Stimulated activated CD4-positive, alpha-beta T cell treated with anti-CD3 and anti-CD28 coated beads, Interleukin-2, amount 100 ng/mL, for 4 hours (primary cell): ENCODE data around the gene ZNF579.
"Not testable (repeated sequence)": the region's sequence is repeated elsewhere in the genome, so short reads cannot be mapped to it uniquely, and the experiment has no call there.

Experiments used
- DNase-seq: peaks from one replicate; pipeline ENCODE4 v3.0.0-alpha.2; 2020; ENCODE audit warnings: low read depth

The ZNF579 gene

GRCh38 chr19:55593096-55593772 is 12.6 kb upstream of the ZNF579 start:
- DNase-seq, result no peak

GRCh38 chr19:55592391-55593090 is 11.9 kb upstream of the ZNF579 start:
- no peak for DNase-seq

GRCh38 chr19:55591555-55591954 is 10.9 kb upstream of the ZNF579 start:
- no peak for DNase-seq

DNA sequence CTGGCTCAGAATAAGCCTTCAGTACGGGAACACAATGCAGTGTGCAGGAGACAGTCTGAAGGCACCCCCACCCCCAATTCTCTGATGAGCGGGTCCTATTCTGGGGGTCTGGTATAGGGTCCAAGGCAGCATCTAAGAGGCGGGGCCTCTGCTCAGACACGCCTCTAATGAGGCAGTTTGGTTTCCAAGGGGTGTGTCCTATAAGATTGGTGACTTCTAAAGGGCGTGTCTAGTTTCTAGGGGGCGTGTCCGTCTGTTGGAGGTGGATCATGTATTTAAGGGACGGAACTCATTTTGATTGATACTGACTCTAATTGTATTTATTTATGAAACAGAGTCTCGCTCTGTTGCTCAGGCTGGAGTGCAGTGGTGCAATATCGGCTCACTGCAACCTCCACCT is 10.0 kb upstream of the ZNF579 start:
- no peak for DNase-seq

- DNase-seq, result no peak
Measured at GRCh38 chr19:55590109-55590508, 9.5 kb upstream of the ZNF579 start.

- DNase-seq, result no peak
Measured at GRCh38 chr19:55588738-55589137, 8.1 kb upstream of the ZNF579 start.

- peak; percentile 85 for DNase-seq
Measured at GRCh38 chr19:55586976-55587668, 6.5 kb upstream of the ZNF579 start.

- DNase-seq, result peak; percentile 34
Measured at GRCh38 chr19:55585658-55586339, 5.2 kb upstream of the ZNF579 start.

GRCh38 chr19:55584871-55585270 is 4.2 kb upstream of the ZNF579 start:
- DNase-seq, result no peak

DNA sequence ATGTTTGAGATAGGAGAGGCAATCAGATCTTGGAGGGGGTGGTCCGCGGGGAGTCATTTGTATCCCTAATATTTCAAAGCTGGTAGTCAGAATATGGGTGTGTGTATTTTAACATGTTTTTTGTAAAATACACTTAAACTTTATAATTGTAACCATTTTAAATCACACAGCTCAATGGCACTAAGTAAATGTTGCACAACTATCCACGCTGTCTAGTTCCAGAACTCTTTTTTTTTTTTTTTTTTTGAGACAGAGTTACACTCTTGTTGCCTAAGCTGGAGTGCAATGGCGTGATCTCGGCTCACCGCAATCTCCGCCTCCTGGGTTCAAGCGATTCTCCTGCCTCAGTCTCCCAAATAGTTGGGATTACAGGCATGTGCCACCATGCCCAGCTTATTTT is 3.2 kb upstream of the ZNF579 start:
- DNase-seq, result not testable (repeated sequence)

DNA sequence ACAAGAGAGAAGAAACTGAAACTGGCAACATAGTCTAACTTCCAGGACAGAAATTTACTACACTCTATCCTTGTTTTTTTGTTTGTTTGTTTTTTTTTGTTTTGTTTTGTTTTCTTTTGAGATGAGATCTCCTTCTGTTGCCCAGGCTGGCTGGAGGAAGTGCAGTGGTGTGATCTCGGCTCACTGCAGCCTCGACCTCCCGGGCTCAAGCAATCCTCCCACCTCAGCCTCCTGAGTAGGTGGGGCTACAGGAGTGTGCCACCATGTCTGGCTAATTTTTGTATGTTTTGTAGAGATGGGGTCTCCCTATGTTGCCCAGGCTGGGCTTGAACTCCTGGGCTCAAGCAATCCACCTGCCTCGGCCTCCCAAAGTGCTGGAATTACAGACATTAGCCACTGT is 1.6 kb upstream of the ZNF579 start:
- DNase-seq, result not testable (repeated sequence)

DNA sequence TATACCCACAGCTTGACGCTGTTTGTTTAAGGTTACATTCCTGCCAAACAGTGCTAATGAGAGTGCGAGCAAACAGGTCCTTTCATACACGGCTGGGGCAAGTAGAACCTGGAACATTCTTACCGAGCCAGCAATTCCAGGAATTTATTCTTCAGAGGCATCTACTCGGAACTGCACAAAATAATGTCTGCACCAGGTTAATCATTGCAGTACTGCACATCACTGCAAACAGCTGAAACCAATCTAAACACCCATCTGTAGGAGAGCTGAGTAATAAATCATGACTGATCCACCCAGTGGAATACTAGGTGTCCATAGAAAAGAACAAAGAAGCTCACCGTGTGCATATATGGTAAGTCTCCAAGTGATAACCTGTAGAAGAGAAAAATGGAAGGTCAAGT is 1.2 kb upstream of the ZNF579 start:
- DNase-seq, result no peak

- DNase-seq, result no peak
Measured at GRCh38 chr19:55581145-55581822, 636 bp upstream of the ZNF579 start.

- DNase-seq, result no peak
Measured at GRCh38 chr19:55579766-55580621, 654 bp downstream of the ZNF579 start.

- no peak for DNase-seq
Measured at GRCh38 chr19:55578761-55579747, 1.6 kb downstream of the ZNF579 start.

GRCh38 chr19:55578031-55578760 is 2.5 kb downstream of the ZNF579 start:
- no peak for DNase-seq

GRCh38 chr19:55576746-55577145 is 3.9 kb downstream of the ZNF579 start:
- DNase-seq, result no peak

DNA sequence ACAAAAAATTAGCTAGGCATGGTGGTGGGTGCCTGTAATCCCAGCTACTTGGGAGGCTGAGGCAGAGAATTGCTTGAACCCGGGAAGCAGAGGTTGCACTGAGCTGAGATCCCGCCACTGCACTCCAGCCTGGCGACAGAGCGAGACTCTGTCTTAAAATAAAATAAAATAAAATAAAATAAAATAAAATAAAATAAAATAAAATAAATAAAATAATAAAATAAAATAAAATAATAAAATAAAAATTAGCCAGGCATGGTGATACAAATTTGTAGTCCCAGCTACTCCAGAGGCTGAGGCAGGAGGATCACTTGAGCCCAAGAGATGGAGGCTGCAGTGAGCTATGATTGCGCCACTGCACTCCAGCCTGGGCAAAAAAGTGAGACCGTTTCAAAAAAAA is 6.7 kb downstream of the ZNF579 start:
- not testable (repeated sequence) for DNase-seq

DNA sequence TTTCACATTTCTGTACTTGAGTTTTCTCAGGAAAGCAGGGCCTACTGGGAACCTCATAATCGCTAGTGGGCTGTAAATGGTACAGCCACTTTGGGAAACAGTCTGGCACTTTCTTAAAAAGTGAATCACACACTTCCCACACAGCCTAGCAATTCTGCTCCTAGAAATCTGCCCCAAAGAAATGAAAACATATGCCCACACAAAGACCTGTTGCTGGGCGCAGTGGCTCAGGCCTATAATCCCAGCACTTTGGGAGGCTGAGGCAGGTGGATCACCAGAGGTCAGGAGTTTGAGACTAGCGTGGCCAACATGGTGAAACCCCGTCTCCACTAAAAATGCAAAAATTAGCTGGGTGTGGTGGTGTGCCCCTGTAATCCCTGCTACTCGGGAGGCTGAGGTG is 11.2 kb downstream of the ZNF579 start:
- DNase-seq, result not testable (repeated sequence)
